ENCODE results near the gene MACROD2. TPM values are rescaled to one million over a fixed set of nuclear protein-coding genes. Genes with fewer than 3 reads are reported as not detected.

MACROD2 gene
- total and polyA plus RNA-seq, 4 donors = 0.66 to 10.5 (median 3.3) TPM

GRCh38 chr20:15022921-15023320 lies 1027.6 kb downstream of the MACROD2 start:
- H3K4me3 ChIP-seq (ENCODE audit: low read depth in 1 of 3, low read length in 3 of 3) = no peak overlapping the region
- H3K27ac ChIP-seq (ENCODE audit: low read depth in 1 of 2, low read length in 2 of 2) = no peak overlapping the region
- H3K9ac ChIP-seq (ENCODE audit: low read depth in 1 of 2, low read length in 2 of 2) = no peak overlapping the region
- no peaks in the 10 kb centered on the region for H3K27me3 ChIP-seq (ENCODE audit: control insufficient read depth in 4 of 4, insufficient read depth in 4 of 4, low read length in 3 of 4)
- no peaks in the 10 kb centered on the region for H3K36me3 ChIP-seq (ENCODE audit: control insufficient read depth in 4 of 4, insufficient read depth in 3 of 4, low read depth in 1 of 4, low read length in 3 of 4)
- no peaks in the 10 kb centered on the region for H3K4me1 ChIP-seq (ENCODE audit: control insufficient read depth in 4 of 4, insufficient read depth in 4 of 4, low read length in 3 of 4)
- H3K9me3 ChIP-seq (ENCODE audit: control insufficient read depth in 4 of 4, low read length in 3 of 4) = no peaks in the 10 kb centered on the region
- no peak for DNase-seq (ENCODE audit: low spot score)
- TF ChIP-seq REST (IDR thresholded peaks at IDR 0.05) (no peak), NR2F2 (IDR thresholded peaks at IDR 0.05) (no peak), SP1 (IDR thresholded peaks at IDR 0.05) (no peak)

- WGBS = 100% methylated on average over 1 of the region's 1 CpG
- no peak overlapping the region for H3K27ac ChIP-seq (ENCODE audit: low read depth in 1 of 2, low read length in 2 of 2)
- no peaks in the 10 kb centered on the region for H3K36me3 ChIP-seq (ENCODE audit: control insufficient read depth in 4 of 4, insufficient read depth in 3 of 4, low read depth in 1 of 4, low read length in 3 of 4)
- no peaks in the 10 kb centered on the region for H3K27me3 ChIP-seq (ENCODE audit: control insufficient read depth in 4 of 4, insufficient read depth in 4 of 4, low read length in 3 of 4)
- H3K4me1 ChIP-seq (ENCODE audit: control insufficient read depth in 4 of 4, insufficient read depth in 4 of 4, low read length in 3 of 4) = no peaks in the 10 kb centered on the region
- no peaks in the 10 kb centered on the region for H3K9me3 ChIP-seq (ENCODE audit: control insufficient read depth in 4 of 4, low read length in 3 of 4)
- no peak overlapping the region for H3K9ac ChIP-seq (ENCODE audit: low read depth in 1 of 2, low read length in 2 of 2)
- TF ChIP-seq RAD21 (IDR thresholded peaks at IDR 0.05) (no peak), SP1 (IDR thresholded peaks at IDR 0.05) (no peak), HNF4A (conservative IDR thresholded peaks at IDR 0.05) (no peak), REST (IDR thresholded peaks at IDR 0.05) (no peak), CTCF (IDR thresholded peaks at IDR 0.05; ENCODE audit: low read depth, low read length, missing input control) (no peak), JUND (IDR thresholded peaks at IDR 0.05) (no peak), RXRA (IDR thresholded peaks at IDR 0.05) (no peak), NR2F2 (IDR thresholded peaks at IDR 0.05) (no peak), ATF3 (IDR thresholded peaks at IDR 0.05) (no peak)
- DNase-seq (ENCODE audit: low spot score) = no peak
- no peak overlapping the region for H3K4me3 ChIP-seq (ENCODE audit: low read depth in 1 of 3, low read length in 3 of 3)
These were observed 1031.4 kb downstream of the MACROD2 start for GRCh38 chr20:15026759-15027158.

Data from liver (tissue), 9 donors.